Ascending aorta (tissue), 2 donors: ENCODE results near the gene CAPS. TPM values are rescaled to one million over a fixed set of nuclear protein-coding genes. Genes with fewer than 3 reads are reported as not detected.
"Not testable (repeated sequence)": the region's sequence is repeated elsewhere in the genome, so short reads cannot be mapped to it uniquely, and the experiment has no call there.

Experiments used
- DNase-seq, 2 donors: peaks; one replicate each; pipeline ENCODE4 v3.0.0-alpha.2; 2019; ENCODE audit warnings: low spot score in 2 of 2
- H3K27ac ChIP-seq, 2 donors: fragments of 200-600 bp; sonication (generic); one replicate each; pipeline ENCODE4 v1.5.1; 2016 to 2017; ENCODE audit warnings: mild to moderate bottlenecking in 1 of 2
- H3K27me3 ChIP-seq: fragments of 200-600 bp; sonication (generic); one replicate; pipeline ENCODE4 v1.5.1; 2017
- H3K36me3 ChIP-seq, 2 donors: fragments of 200-600 bp; sonication (generic); one replicate each; pipeline ENCODE4 v1.5.1; 2016
- H3K4me1 ChIP-seq, 2 donors: fragments of 200-600 bp; sonication (generic); one replicate each; pipeline ENCODE4 v1.5.1; 2016 to 2017; ENCODE audit warnings: mild to moderate bottlenecking in 1 of 2
- H3K4me3 ChIP-seq, 2 donors: fragments of 200-600 bp; sonication (generic); one replicate each; pipeline ENCODE4 v1.5.1; 2016 to 2017; ENCODE audit warnings: mild to moderate bottlenecking in 1 of 2
- H3K9me3 ChIP-seq, 2 donors: fragments of 200-600 bp; sonication (generic); one replicate each; pipeline ENCODE4 v1.5.1; 2016
- CTCF ChIP-seq, 3 experiments: fragments of 200-600 bp in 2 of 3; fragments of 450-650 bp in 1 of 3; sonication (generic) in 2 of 3; IDR thresholded peaks; one replicate each; pipeline ENCODE4 v1.5.1; 2016 to 2019; ENCODE audit warnings: antibody characterized with exemption in 3 of 3, mild to moderate bottlenecking in 1 of 3, moderate library complexity in 1 of 3
- intact Hi-C: fragments of 100-400 bp; cut with DNase I; formaldehyde crosslinking; loops from one replicate; pipeline ENCODE4 v1.15.1; 2023
- total RNA-seq: library from RNA; depleted of rRNA; stranded (reverse); fragments of >200 nt; gene quantifications from one replicate; pipeline ENCODE4 v1.1.0, GENCODE V29; 2016

Gene CAPS
- total RNA-seq, 1 donor from 2014 or later = 8.1 TPM

- Histone ChIP-seq H3K9me3 (no peaks in the 10 kb centered on the region), H3K4me3 (no peak overlapping the region), H3K36me3 (no peaks in the 10 kb centered on the region), H3K27ac (no peak overlapping the region), H3K27me3 (no peaks in the 10 kb centered on the region), H3K4me1 (no peaks in the 10 kb centered on the region)
- DNase-seq = no peak
- intact Hi-C loops = no loop called here
- TF ChIP-seq CTCF (IDR thresholded peaks at IDR 0.05) = no peak
Measured at GRCh38 chr19:5873617-5874199, 40.3 kb upstream of the CAPS start.

- intact Hi-C loops, H3K4me1 ChIP-seq, H3K9me3 ChIP-seq, H3K27me3 ChIP-seq, H3K27ac ChIP-seq, H3K4me3 ChIP-seq, H3K36me3 ChIP-seq, DNase-seq: not testable (repeated sequence)
Measured at GRCh38 chr19:5874496-5874895, 39.6 kb upstream of the CAPS start.

GRCh38 chr19:5877427-5877826, 36.6 kb upstream of the CAPS start:
- no peak for DNase-seq
- Histone ChIP-seq H3K27ac (no peak overlapping the region), H3K36me3 (no peaks in the 10 kb centered on the region), H3K9me3 (no peaks in the 10 kb centered on the region), H3K4me1 (peaks cover 0 to 4% of the 10 kb centered on the region in 2 donors), H3K4me3 (no peak overlapping the region), H3K27me3 (peaks cover 3% of the 10 kb centered on the region)
- TF ChIP-seq CTCF (IDR thresholded peaks at IDR 0.05) = no peak
- intact Hi-C loops = no loop called here

- peaks cover 3% of the 10 kb centered on the region for H3K27me3 ChIP-seq
- H3K27ac ChIP-seq = no peak overlapping the region
- H3K4me1 ChIP-seq = peaks cover 0 to 4% of the 10 kb centered on the region in 2 donors
Measured at GRCh38 chr19:5877882-5878281, 36.2 kb upstream of the CAPS start.

GRCh38 chr19:5880196-5880595, 33.9 kb upstream of the CAPS start:
- TF ChIP-seq CTCF (IDR thresholded peaks at IDR 0.05) = no peak
- H3K27ac ChIP-seq = no peak overlapping the region
- H3K4me3 ChIP-seq = no peak overlapping the region
- H3K4me1 ChIP-seq = peaks cover 0 to 4% of the 10 kb centered on the region in 2 donors
- peaks cover 3% of the 10 kb centered on the region for H3K27me3 ChIP-seq
- no peaks in the 10 kb centered on the region for H3K9me3 ChIP-seq
- no peaks in the 10 kb centered on the region for H3K36me3 ChIP-seq
- DNase-seq = no peak
- intact Hi-C loops = no loop called here

More at GRCh38 chr19:5877882-5878281, 36.2 kb upstream of the CAPS start:
- intact Hi-C loops = no loop called here
- no peak for DNase-seq
- no peak overlapping the region for H3K4me3 ChIP-seq
- H3K36me3 ChIP-seq = no peaks in the 10 kb centered on the region
- TF ChIP-seq CTCF (IDR thresholded peaks at IDR 0.05) = no peak
- H3K9me3 ChIP-seq = no peaks in the 10 kb centered on the region

- Histone ChIP-seq H3K9me3 (no peaks in the 10 kb centered on the region), H3K36me3 (no peaks in the 10 kb centered on the region), H3K4me1 (peaks cover 0 to 4% of the 10 kb centered on the region in 2 donors), H3K27me3 (peaks cover 3% of the 10 kb centered on the region), H3K27ac (no peak overlapping the region), H3K4me3 (no peak overlapping the region)
- no peak for DNase-seq
- no peak for TF ChIP-seq CTCF (IDR thresholded peaks at IDR 0.05)
- intact Hi-C loops = no loop called here
Measured at GRCh38 chr19:5880604-5881078, 33.4 kb upstream of the CAPS start.
